ENCODE measurements around the gene BIN2. TPM values are rescaled to one million over a fixed set of nuclear protein-coding genes. Genes with fewer than 3 reads are reported as not detected.
"Not testable (repeated sequence)": the region's sequence is repeated elsewhere in the genome, so short reads cannot be mapped to it uniquely, and the experiment has no call there.

BIN2 gene
- polyA plus RNA-seq, 2 of the 4 experiments (the other 2 are of a cell fraction), result 0.08 to 0.57 TPM

DNA sequence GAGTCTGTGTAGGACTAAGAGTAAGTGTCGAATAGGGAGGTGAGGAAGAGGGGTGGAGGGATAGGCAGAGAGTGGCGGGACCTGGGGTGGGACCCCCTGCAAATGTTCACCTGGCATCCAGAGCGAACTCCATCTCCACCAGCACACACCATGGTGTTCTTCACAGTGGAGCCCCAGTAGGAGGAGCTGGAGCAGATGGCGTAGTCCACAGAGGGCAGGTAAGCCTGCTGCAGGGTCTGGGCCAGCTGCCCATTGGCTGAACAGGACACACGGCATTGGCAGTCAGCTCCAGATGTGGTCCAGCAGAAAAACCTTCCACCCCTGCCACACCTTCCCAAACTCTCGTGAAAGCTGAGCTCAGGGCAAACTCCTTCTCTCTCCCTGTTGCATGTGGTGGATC, 15.8 kb upstream of the BIN2 start:
- H3K4me3 ChIP-seq, result no peak overlapping the region
- H3K9me3 ChIP-seq, result no peaks in the 10 kb centered on the region
- CTCF ChIA-PET, result interaction anchor here (2.0 to 12.5 kb wide), 8 partner anchors 8 to 78 kb away, joined by 6 to 270 read pairs (median 48); partner anchors contain the start of gene SMAGP
- WGBS (ENCODE audit: missing lambda C conversion rate), result 89% methylated on average over 6 of the region's 6 CpGs
- POLR2A ChIA-PET, result interaction anchor here (2.1 to 3.7 kb wide), 2 partner anchors 32 to 69 kb away, joined by 17 to 41 read pairs; partner anchors contain the start of gene SMAGP
- no peak for DNase-seq (ENCODE audit: low read depth in 1 of 2, low spot score in 1 of 2)
- no peak for ATAC-seq
- FAIRE-seq, result no peak
- no peak overlapping the region for H3K4me2 ChIP-seq
- TF ChIP-seq NR3C1 (IDR thresholded peaks at IDR 0.05) (no peak), BHLHE40 (IDR thresholded peaks at IDR 0.05; ENCODE audit: low read depth, low read length) (no peak), JUN (IDR thresholded peaks at IDR 0.05) (no peak), HOXB13 (CRISPR knock-in tag; IDR thresholded peaks at IDR 0.05; ENCODE audit: low read depth) (no peak), ZSCAN20 (CRISPR knock-in tag; IDR thresholded peaks at IDR 0.05) (no peak), RAD21 (conservative IDR thresholded peaks at IDR 0.05 in 1 of 2, IDR thresholded peaks at IDR 0.05 in 1 of 2) (no peak), SREBF2 (IDR thresholded peaks at IDR 0.05) (no peak), E2F6 (IDR thresholded peaks at IDR 0.05; ENCODE audit: borderline replicate concordance, low read depth) (no peak), KDM5A (IDR thresholded peaks at IDR 0.05) (no peak), USF2 (IDR thresholded peaks at IDR 0.05) (no peak)
- TF ChIP-seq, protein P1, sequence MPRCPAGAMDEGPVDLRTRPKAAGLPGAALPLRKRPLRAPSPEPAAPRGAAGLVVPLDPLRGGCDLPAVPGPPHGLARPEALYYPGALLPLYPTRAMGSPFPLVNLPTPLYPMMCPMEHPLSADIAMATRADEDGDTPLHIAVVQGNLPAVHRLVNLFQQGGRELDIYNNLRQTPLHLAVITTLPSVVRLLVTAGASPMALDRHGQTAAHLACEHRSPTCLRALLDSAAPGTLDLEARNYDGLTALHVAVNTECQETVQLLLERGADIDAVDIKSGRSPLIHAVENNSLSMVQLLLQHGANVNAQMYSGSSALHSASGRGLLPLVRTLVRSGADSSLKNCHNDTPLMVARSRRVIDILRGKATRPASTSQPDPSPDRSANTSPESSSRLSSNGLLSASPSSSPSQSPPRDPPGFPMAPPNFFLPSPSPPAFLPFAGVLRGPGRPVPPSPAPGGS (IDR thresholded peaks at IDR 0.05), result no peak
- peaks cover 5% of the 10 kb centered on the region for H3K4me1 ChIP-seq
- H3K27ac ChIP-seq, result no peak overlapping the region; a peak in 1 of 6 replicates

DNA sequence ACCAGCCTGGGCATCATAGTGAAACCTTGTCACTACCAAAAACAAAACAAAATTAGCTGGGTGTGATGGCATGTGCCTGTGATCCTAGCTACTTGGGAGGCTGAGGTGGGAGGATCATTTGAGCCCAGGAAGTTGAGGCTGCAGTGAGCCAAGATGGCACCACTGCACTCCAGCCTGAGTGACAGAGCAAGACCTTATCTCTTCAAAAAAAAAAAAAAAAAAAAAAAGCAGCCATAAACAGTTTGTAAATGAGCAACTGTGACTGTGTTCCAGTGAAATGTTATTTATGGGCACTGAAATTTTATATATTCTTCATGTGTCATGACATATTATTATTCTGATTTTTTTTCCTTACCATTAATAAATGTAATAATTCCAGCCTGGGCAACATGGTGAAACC, 13.4 kb upstream of the BIN2 start:
- H3K4me3 ChIP-seq; H3K4me2 ChIP-seq; POLR2A ChIA-PET; H3K4me1 ChIP-seq; ATAC-seq; H3K9me3 ChIP-seq; DNase-seq (ENCODE audit: low read depth in 1 of 2, low spot score in 1 of 2); H3K27ac ChIP-seq; FAIRE-seq: not testable (repeated sequence)
- CTCF ChIA-PET, result interaction anchor here (1.0 to 12.5 kb wide), 4 partner anchors 15 to 75 kb away, joined by 3 to 270 read pairs (median 56); partner anchors contain the start of gene SMAGP

DNA sequence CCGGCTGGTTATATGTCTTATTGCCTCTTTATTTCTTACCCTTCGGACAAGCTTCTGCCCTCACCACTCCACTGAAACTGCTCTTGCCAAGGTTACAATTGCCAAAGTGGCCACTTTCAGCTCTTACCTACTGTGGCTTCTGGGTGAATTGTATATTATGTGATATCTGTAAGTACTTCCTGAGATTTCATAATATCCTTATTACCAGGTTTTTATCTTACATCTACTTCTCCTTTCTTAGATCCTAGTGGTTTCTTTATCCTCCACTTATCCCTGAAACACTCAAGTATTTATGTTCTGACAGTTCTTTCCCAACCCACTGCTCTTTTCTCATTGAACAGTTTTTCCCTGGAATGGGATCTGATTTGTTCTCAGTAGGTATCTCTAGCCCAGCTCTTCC, 12.0 kb upstream of the BIN2 start:
- POLR2A ChIA-PET, result no interaction called here

More for the DNA sequence above, 12.0 kb upstream of the BIN2 start:
- FAIRE-seq (no peak), DNase-seq (ENCODE audit: low read depth in 1 of 2, low spot score in 1 of 2) (no peak), ATAC-seq (no peak)
- Histone ChIP-seq H3K4me3 (no peak overlapping the region), H3K27ac (no peak overlapping the region), H3K4me2 (no peak overlapping the region), H3K4me1 (peaks cover 2% of the 10 kb centered on the region), H3K9me3 (no peaks in the 10 kb centered on the region)
- TF ChIP-seq CBX2 (IDR thresholded peaks at IDR 0.05; ENCODE audit: borderline replicate concordance, low read depth), result no peak
- TF ChIP-seq POLR2AphosphoS2 (conservative IDR thresholded peaks at IDR 0.05; ENCODE audit: low read length), result no peak
- TF ChIP-seq RARB (CRISPR knock-in tag; IDR thresholded peaks at IDR 0.05), result no peak
- TF ChIP-seq POLR2A (IDR thresholded peaks at IDR 0.05; ENCODE audit: low read length), result no peak
- TF ChIP-seq MYC (IDR thresholded peaks at IDR 0.05; ENCODE audit: borderline replicate concordance, low read length), result no peak
- TF ChIP-seq, protein P2, sequence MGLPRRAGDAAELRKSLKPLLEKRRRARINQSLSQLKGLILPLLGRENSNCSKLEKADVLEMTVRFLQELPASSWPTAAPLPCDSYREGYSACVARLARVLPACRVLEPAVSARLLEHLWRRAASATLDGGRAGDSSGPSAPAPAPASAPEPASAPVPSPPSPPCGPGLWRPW (IDR thresholded peaks at IDR 0.05), result no peak
- TF ChIP-seq ZSCAN20 (CRISPR knock-in tag; IDR thresholded peaks at IDR 0.05), result no peak
- no peak for TF ChIP-seq ELK1 (IDR thresholded peaks at IDR 0.05; ENCODE audit: low read depth, low read length)
- no peak for TF ChIP-seq HOXB5 (CRISPR knock-in tag; IDR thresholded peaks at IDR 0.05)
- TF ChIP-seq JUN (IDR thresholded peaks at IDR 0.05), result no peak
- no peak for TF ChIP-seq EHF (CRISPR knock-in tag; IDR thresholded peaks at IDR 0.05)
- no peak for TF ChIP-seq CHD4 (IDR thresholded peaks at IDR 0.05; ENCODE audit: borderline replicate concordance)
- TF ChIP-seq TP53 (CRISPR knock-in tag; IDR thresholded peaks at IDR 0.05), result no peak
- no peak for TF ChIP-seq HMGXB4 (CRISPR knock-in tag; IDR thresholded peaks at IDR 0.05; ENCODE audit: borderline replicate concordance)
- no peak for TF ChIP-seq ZC3H11A (IDR thresholded peaks at IDR 0.05)
- TF ChIP-seq NPAS2 (CRISPR knock-in tag; IDR thresholded peaks at IDR 0.05; ENCODE audit: borderline replicate concordance), result no peak
- no peak for TF ChIP-seq RAD21 (conservative IDR thresholded peaks at IDR 0.05 in 1 of 2, IDR thresholded peaks at IDR 0.05 in 1 of 2)
- no peak for TF ChIP-seq CBX8 (IDR thresholded peaks at IDR 0.05)
- no peak for TF ChIP-seq MAZ (IDR thresholded peaks at IDR 0.05; ENCODE audit: borderline replicate concordance, low read depth, low read length)
- WGBS (ENCODE audit: missing lambda C conversion rate), result 79% methylated on average over 2 of the region's 2 CpGs
- CTCF ChIA-PET, result interaction anchor here (0.6 to 12.5 kb wide), 6 partner anchors 9 to 74 kb away, joined by 3 to 270 read pairs (median 4); partner anchors contain the start of gene SMAGP
